RWPE1 (cell line): ENCODE results near the gene GREB1L.

Experiments used
- CTCF ChIA-PET: fragments of 350-600 bp; sonication (Branson Sonifier 250); formaldehyde crosslinking; extraction: SDS; loops from one replicate; lab custom pipeline; 2021; lab: Yijun Ruan, JAX
- POLR2A ChIA-PET: fragments of 400-600 bp; formaldehyde crosslinking; extraction: SDS; loops from one replicate; lab custom pipeline; 2020; ENCODE audit warnings: antibody characterized with exemption; ENCODE audit not compliant: low non-redundant PET; lab: Yijun Ruan, JAX
- DNase-seq: peaks from one replicate; pipeline ENCODE4 v3.0.0; 2012; ENCODE audit warnings: low spot score
- H3K27ac ChIP-seq: fragments of 450-650 bp; 2 replicates; pipeline ENCODE4 v1.5.1; 2017
- TF ChIP-seq, protein P1 (sequence below): fragments of 450-650 bp; conservative IDR thresholded peaks from 2 replicates; pipeline ENCODE4 v1.5.1; 2017; ENCODE audit warnings: low read depth, mild to moderate bottlenecking

Gene GREB1L

DNA sequence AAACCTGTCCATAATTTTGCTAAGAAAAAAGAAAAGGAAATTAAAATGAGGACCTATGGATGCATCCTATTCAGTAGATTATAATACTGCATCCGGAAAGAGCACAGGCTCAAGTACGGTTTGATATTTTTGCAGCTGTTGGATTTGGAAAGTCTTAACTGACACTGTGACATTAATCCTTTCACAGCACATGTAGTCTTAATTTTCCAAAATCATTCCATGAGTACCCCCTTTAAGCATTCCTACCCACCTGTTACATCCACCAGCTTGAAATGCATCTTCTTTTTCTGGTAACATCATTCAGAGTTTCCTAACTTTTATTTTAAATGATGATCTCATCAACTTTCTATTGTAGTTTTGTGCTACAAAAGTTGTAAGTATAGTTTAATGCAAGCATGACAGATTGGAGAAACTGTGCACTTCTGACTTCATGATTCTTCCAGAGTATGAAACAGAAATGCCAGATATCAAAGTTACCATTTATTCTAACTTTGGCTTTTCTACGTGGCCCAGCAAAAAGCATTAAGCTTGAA, 244.9 kb downstream of the GREB1L start:
- POLR2A ChIA-PET, result no interaction called here

GRCh38 chr18:21489119-21489750, 247.2 kb downstream of the GREB1L start:
- ChIA-PET POLR2A (no interaction called here), CTCF (interaction anchor here (0.6 to 0.9 kb wide), 2 partner anchors 186 to 294 kb away, joined by 3 read pairs; no protein-coding TSS in a partner anchor)
- peak; percentile 38 for DNase-seq
- TF ChIP-seq, protein P1, sequence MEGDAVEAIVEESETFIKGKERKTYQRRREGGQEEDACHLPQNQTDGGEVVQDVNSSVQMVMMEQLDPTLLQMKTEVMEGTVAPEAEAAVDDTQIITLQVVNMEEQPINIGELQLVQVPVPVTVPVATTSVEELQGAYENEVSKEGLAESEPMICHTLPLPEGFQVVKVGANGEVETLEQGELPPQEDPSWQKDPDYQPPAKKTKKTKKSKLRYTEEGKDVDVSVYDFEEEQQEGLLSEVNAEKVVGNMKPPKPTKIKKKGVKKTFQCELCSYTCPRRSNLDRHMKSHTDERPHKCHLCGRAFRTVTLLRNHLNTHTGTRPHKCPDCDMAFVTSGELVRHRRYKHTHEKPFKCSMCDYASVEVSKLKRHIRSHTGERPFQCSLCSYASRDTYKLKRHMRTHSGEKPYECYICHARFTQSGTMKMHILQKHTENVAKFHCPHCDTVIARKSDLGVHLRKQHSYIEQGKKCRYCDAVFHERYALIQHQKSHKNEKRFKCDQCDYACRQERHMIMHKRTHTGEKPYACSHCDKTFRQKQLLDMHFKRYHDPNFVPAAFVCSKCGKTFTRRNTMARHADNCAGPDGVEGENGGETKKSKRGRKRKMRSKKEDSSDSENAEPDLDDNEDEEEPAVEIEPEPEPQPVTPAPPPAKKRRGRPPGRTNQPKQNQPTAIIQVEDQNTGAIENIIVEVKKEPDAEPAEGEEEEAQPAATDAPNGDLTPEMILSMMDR, result peak; percentile 53
- H3K27ac ChIP-seq, result no peak overlapping the region

More for the DNA sequence above, 244.9 kb downstream of the GREB1L start:
- CTCF ChIA-PET, result no interaction called here
- TF ChIP-seq, protein P1, result no peak
- no peak overlapping the region for H3K27ac ChIP-seq
- no peak for DNase-seq

DNA sequence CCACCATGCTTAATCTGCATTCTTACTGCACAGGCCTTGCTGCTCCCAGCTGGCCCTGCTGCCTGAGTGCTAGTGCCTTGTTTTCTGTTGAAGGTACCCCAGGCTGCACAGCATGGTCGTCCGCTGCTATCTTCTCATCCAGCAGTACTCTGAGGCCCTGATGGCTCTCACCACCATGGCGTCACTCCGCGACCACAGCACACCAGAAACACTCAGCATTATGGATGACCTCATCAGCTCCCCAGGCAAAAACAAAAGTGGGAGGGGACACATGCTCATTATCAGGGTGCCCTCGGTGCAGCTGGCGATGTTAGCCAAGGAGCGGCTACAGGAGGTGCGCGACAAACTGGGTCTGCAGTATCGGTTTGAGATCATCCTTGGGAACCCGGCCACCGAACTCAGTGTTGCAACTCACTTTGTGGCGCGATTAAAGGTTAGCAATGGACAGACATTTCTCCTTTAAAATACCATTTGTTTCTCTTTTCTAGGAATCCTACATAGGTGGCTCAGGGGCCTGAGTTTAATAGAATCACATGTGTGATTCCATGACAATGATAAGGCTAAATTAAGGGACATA, 248.0 kb downstream of the GREB1L start:
- H3K27ac ChIP-seq, result no peak overlapping the region
- TF ChIP-seq, protein P1, result no peak
- no peak for DNase-seq
- CTCF ChIA-PET, result interaction anchor here (0.6 to 0.9 kb wide), 2 partner anchors 186 to 295 kb away, joined by 3 read pairs; no protein-coding TSS in a partner anchor
- POLR2A ChIA-PET, result no interaction called here

DNA sequence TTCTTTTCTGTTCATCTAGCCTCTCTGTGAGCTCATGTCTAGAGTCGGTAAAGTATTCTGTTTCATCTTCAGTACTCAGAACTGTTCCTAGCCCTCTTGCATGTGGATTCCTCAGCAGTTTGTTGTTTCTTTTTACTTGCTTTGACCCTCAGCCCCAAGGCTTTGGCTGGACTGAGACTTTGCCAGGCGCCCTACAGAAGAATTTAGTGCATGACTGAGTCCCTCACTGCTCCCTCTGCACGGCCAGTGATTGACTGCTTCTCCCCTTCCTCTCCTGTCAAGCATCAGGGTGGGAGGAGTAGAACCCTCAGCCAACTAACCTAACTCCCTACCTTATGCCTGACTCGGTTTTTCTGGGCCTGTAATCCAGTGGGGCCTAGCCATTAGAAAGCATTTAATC, 248.7 kb downstream of the GREB1L start:
- ChIA-PET POLR2A (no interaction called here), CTCF (no interaction called here)
- DNase-seq, result no peak
- no peak overlapping the region for H3K27ac ChIP-seq
- TF ChIP-seq, protein P1, result no peak

DNA sequence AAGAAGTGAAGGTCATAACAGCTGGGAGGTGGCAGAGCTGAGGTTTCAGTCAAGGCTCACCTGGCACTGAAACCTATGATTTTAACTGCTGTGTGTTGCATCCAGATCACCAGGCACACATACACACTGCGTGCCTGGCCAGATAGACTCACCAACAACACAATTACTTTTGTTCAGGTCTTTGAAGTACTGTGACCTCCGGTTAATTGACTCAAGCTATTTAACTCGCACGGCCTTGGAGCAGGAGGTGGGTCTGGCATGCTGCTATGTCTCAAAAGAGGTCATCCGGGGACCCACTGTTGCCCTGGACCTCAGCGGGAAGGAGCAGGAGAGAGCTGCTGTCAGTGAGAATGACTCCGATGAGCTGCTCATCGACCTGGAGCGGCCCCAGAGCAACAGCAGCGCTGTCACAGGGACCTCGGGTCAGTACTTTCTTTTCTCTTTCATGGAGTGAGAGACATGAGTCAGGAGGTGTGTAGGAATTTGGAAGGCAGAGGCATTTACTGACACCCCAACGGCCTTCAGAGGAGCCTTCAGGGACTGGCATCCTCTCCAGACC, 254.3 kb downstream of the GREB1L start:
- POLR2A ChIA-PET, result no interaction called here
- no peak for DNase-seq
- CTCF ChIA-PET, result no interaction called here

GRCh38 chr18:21499997-21500396, 258.0 kb downstream of the GREB1L start:
- ChIA-PET POLR2A (no interaction called here), CTCF (no interaction called here)
- TF ChIP-seq, protein P1, result no peak
- DNase-seq, result no peak
- H3K27ac ChIP-seq, result no peak overlapping the region

More for the DNA sequence above, 254.3 kb downstream of the GREB1L start:
- H3K27ac ChIP-seq, result no peak overlapping the region
- TF ChIP-seq, protein P1, result no peak
